ENCODE measurements around the gene PIK3R6.
A peak's percentile ranks its signal among the peaks of the same experiment; 100 is the strongest.

PIK3R6 gene

GRCh38 chr17:8893621-8894201 lies 26.2 kb upstream of the PIK3R6 start:
- DNase-seq: no peak

GRCh38 chr17:8893059-8893458 lies 25.6 kb upstream of the PIK3R6 start:
- DNase-seq: no peak

GRCh38 chr17:8892338-8892690 lies 24.8 kb upstream of the PIK3R6 start:
- no peak for DNase-seq

- no peak for DNase-seq
Observed at GRCh38 chr17:8890671-8891070, 23.2 kb upstream of the PIK3R6 start.

GRCh38 chr17:8889458-8890210 lies 22.2 kb upstream of the PIK3R6 start:
- DNase-seq: no peak

- no peak for DNase-seq
Observed at GRCh38 chr17:8888704-8889302, 21.3 kb upstream of the PIK3R6 start.

- no peak for DNase-seq
Observed at GRCh38 chr17:8887834-8888703, 20.6 kb upstream of the PIK3R6 start.

GRCh38 chr17:8887301-8887700 lies 19.8 kb upstream of the PIK3R6 start:
- DNase-seq: no peak

- DNase-seq: no peak
Observed at GRCh38 chr17:8885967-8886684, 18.7 kb upstream of the PIK3R6 start.

- DNase-seq: peak; percentile 56
Observed at GRCh38 chr17:8885163-8885966, 17.9 kb upstream of the PIK3R6 start.

GRCh38 chr17:8884336-8884990 lies 17.0 kb upstream of the PIK3R6 start:
- no peak for DNase-seq

- DNase-seq: no peak
Observed at GRCh38 chr17:8883353-8883752, 15.9 kb upstream of the PIK3R6 start.

- no peak for DNase-seq
Observed at GRCh38 chr17:8881606-8882005, 14.1 kb upstream of the PIK3R6 start.

- no peak for DNase-seq
Observed at GRCh38 chr17:8880466-8880865, 13.0 kb upstream of the PIK3R6 start.

- DNase-seq: no peak
Observed at GRCh38 chr17:8879410-8879809, 11.9 kb upstream of the PIK3R6 start.

GRCh38 chr17:8877984-8878383 lies 10.5 kb upstream of the PIK3R6 start:
- DNase-seq: no peak

GRCh38 chr17:8875957-8876356 lies 8.5 kb upstream of the PIK3R6 start:
- DNase-seq: no peak

- no peak for DNase-seq
Observed at GRCh38 chr17:8875436-8875835, 8.0 kb upstream of the PIK3R6 start.

- DNase-seq: no peak
Observed at GRCh38 chr17:8873801-8874715, 6.6 kb upstream of the PIK3R6 start.
